ENCODE measurements around the gene STARD3.
"Not testable (repeated sequence)": the region's sequence is repeated elsewhere in the genome, so short reads cannot be mapped to it uniquely, and the experiment has no call there.

The STARD3 gene

GRCh38 chr17:39636927-39637736, at the start of gene STARD3:
STARD3 (plus strand) TSS chr17:39637144; CDS start chr17:39653532, 16,388 bp downstream.
- peak within 1 kb of the TSS; percentile 81 for H3K4me3 ChIP-seq (ENCODE audit: low read depth, low read length)

GRCh38 chr17:39590180-39590579, 46.8 kb upstream of the STARD3 start:
- H3K4me3 ChIP-seq (ENCODE audit: low read depth, low read length), result not testable (repeated sequence)

GRCh38 chr17:39591958-39592954, 44.7 kb upstream of the STARD3 start:
- H3K4me3 ChIP-seq (ENCODE audit: low read depth, low read length), result no peak overlapping the region

GRCh38 chr17:39593371-39593770, 43.6 kb upstream of the STARD3 start:
- H3K4me3 ChIP-seq (ENCODE audit: low read depth, low read length), result no peak overlapping the region

- H3K4me3 ChIP-seq (ENCODE audit: low read depth, low read length), result no peak overlapping the region
Measured at GRCh38 chr17:39595294-39595693, 41.6 kb upstream of the STARD3 start.

- no peak overlapping the region for H3K4me3 ChIP-seq (ENCODE audit: low read depth, low read length)
Measured at GRCh38 chr17:39595928-39596510, 40.9 kb upstream of the STARD3 start.

- no peak overlapping the region for H3K4me3 ChIP-seq (ENCODE audit: low read depth, low read length)
Measured at GRCh38 chr17:39596543-39597267, 40.2 kb upstream of the STARD3 start.

- no peak overlapping the region for H3K4me3 ChIP-seq (ENCODE audit: low read depth, low read length)
Measured at GRCh38 chr17:39597372-39598046, 39.4 kb upstream of the STARD3 start.

GRCh38 chr17:39598047-39598481, 38.9 kb upstream of the STARD3 start:
- H3K4me3 ChIP-seq (ENCODE audit: low read depth, low read length), result no peak overlapping the region

GRCh38 chr17:39598630-39599003, 38.3 kb upstream of the STARD3 start:
- H3K4me3 ChIP-seq (ENCODE audit: low read depth, low read length), result no peak overlapping the region

GRCh38 chr17:39599004-39599664, 37.8 kb upstream of the STARD3 start:
- no peak overlapping the region for H3K4me3 ChIP-seq (ENCODE audit: low read depth, low read length)

GRCh38 chr17:39599665-39600231, 37.2 kb upstream of the STARD3 start:
- no peak overlapping the region for H3K4me3 ChIP-seq (ENCODE audit: low read depth, low read length)

GRCh38 chr17:39600288-39600996, 36.5 kb upstream of the STARD3 start:
- no peak overlapping the region for H3K4me3 ChIP-seq (ENCODE audit: low read depth, low read length)

GRCh38 chr17:39600997-39601597, 35.8 kb upstream of the STARD3 start:
- no peak overlapping the region for H3K4me3 ChIP-seq (ENCODE audit: low read depth, low read length)

- H3K4me3 ChIP-seq (ENCODE audit: low read depth, low read length), result no peak overlapping the region
Measured at GRCh38 chr17:39601758-39602532, 35.0 kb upstream of the STARD3 start.

- H3K4me3 ChIP-seq (ENCODE audit: low read depth, low read length), result no peak overlapping the region
Measured at GRCh38 chr17:39602533-39603303, 34.2 kb upstream of the STARD3 start.
